ENCODE results near the gene RBFOX1.

RBFOX1 gene

DNA sequence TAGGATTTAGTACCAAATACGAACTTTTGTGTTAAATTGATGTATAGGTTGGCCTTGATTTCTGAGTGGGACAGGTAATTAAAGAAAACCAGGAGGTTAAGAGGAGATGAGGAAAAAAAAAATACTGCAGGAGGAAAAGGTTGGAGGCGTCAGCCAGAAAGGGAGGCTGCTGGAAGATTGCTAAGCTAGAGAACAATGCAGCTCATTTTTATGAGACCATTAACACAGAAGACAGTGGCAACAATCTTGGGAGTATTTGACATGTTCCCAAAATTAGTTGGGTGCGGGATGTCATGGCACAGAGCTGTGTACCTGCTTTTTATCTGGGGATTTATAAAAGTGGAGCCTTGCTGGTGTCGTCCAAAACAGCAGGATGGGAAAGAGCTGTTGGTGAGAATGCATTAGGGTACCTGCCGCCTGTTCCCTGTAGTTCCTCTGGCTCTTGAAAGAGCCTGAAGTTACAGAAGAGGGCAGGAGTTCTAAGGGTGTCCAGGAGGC is 229.3 kb downstream of the RBFOX1 start:
- H3K79me1 ChIP-seq (ENCODE audit: low read depth, low read length): no peaks in the 10 kb centered on the region

DNA sequence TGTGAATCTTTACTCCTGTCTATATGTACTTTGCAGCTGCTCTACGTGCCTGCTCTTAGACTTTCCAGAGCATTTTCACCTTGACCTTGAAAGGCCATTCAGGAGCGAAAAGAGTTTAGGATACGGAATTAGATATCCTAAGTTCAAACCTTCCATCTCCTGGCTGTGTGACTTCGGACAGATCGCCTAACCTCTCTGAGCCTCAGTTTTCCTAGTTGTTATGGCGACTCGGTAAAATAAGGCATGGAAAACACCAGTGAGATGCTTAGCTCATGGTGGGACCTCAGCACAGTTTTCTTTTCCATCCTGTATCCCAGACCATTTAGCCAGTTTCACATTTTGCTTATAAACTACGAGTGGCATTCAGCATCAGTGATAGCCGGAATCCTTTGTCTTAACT is 233.7 kb downstream of the RBFOX1 start:
- H4K91ac ChIP-seq (ENCODE audit: low read depth, low read length, poor library complexity): no peak overlapping the region
- peaks cover 0 to 3% of the 10 kb centered on the region in 2 donors for H3K4me1 ChIP-seq (ENCODE audit: control insufficient read depth in 2 of 2, insufficient read depth in 1 of 2, low read depth in 1 of 2, low read length in 2 of 2)
- no peak overlapping the region for H3K18ac ChIP-seq (ENCODE audit: low read length)
- no peak overlapping the region for H3K23ac ChIP-seq (ENCODE audit: low read depth, low read length, poor library complexity)
- H3K27ac ChIP-seq (replicated peaks; ENCODE audit: low read length): no peak overlapping the region
- H4K8ac ChIP-seq (ENCODE audit: low read depth, low read length): no peak overlapping the region
- H2BK12ac ChIP-seq (ENCODE audit: low read length): no peak overlapping the region
- DNase-seq (ENCODE audit: low spot score): no peak
- no peak overlapping the region for H2BK120ac ChIP-seq (ENCODE audit: low read depth, low read length)
- no peaks in the 10 kb centered on the region for H3K79me1 ChIP-seq (ENCODE audit: low read depth, low read length)
- no peak overlapping the region for H3K9ac ChIP-seq (ENCODE audit: low read depth, low read length, poor library complexity)
- H3K9me3 ChIP-seq (replicated peaks in 1 of 2; ENCODE audit: control insufficient read depth in 2 of 2, insufficient read depth in 1 of 2, low read depth in 1 of 2, low read length in 2 of 2): no peaks in the 10 kb centered on the region
- no peak overlapping the region for H2BK5ac ChIP-seq (ENCODE audit: low read length)
- no peaks in the 10 kb centered on the region for H3K27me3 ChIP-seq (ENCODE audit: control insufficient read depth in 3 of 3, insufficient read depth in 3 of 3, low read depth in 1 of 3, low read length in 3 of 3)
- no peak overlapping the region for H2BK15ac ChIP-seq (ENCODE audit: low read length)
- no peak overlapping the region for H3K4me2 ChIP-seq (ENCODE audit: insufficient read depth, low read length, poor library complexity, severe bottlenecking)
- no peaks in the 10 kb centered on the region for H3K36me3 ChIP-seq (replicated peaks in 1 of 2; ENCODE audit: control insufficient read depth in 2 of 2, insufficient read depth in 2 of 2, low read length in 2 of 2)
- H2AFZ ChIP-seq (ENCODE audit: low read length): no peak overlapping the region
- no peak overlapping the region for H3K14ac ChIP-seq (ENCODE audit: low read length)
- H2AK5ac ChIP-seq (ENCODE audit: low read depth, low read length): no peak overlapping the region
- H3K4me3 ChIP-seq (ENCODE audit: low read length in 2 of 2): no peak overlapping the region
- no CpG with 5 or more reads among the region's 9 CpGs for WGBS, 2 donors (ENCODE audit: extremely low coverage in 2 of 2, insufficient read length in 2 of 2, insufficient replicate concordance in 1 of 2)
- no peak overlapping the region for H3K4ac ChIP-seq (ENCODE audit: low read length)

More for the DNA sequence above, 229.3 kb downstream of the RBFOX1 start:
- Histone ChIP-seq H3K9ac (ENCODE audit: low read depth, low read length, poor library complexity) (no peak overlapping the region), H2BK5ac (ENCODE audit: low read length) (no peak overlapping the region), H3K18ac (ENCODE audit: low read length) (no peak overlapping the region), H3K23ac (ENCODE audit: low read depth, low read length, poor library complexity) (no peak overlapping the region), H3K14ac (ENCODE audit: low read length) (no peak overlapping the region), H2BK15ac (ENCODE audit: low read length) (no peak overlapping the region), H2BK12ac (ENCODE audit: low read length) (no peak overlapping the region), H3K4me2 (ENCODE audit: insufficient read depth, low read length, poor library complexity, severe bottlenecking) (no peak overlapping the region), H3K27me3 (ENCODE audit: control insufficient read depth in 3 of 3, insufficient read depth in 3 of 3, low read depth in 1 of 3, low read length in 3 of 3) (no peaks in the 10 kb centered on the region), H3K27ac (replicated peaks; ENCODE audit: low read length) (no peak overlapping the region), H4K8ac (ENCODE audit: low read depth, low read length) (no peak overlapping the region), H2BK120ac (ENCODE audit: low read depth, low read length) (no peak overlapping the region), H2AK5ac (ENCODE audit: low read depth, low read length) (no peak overlapping the region), H3K36me3 (replicated peaks in 1 of 2; ENCODE audit: control insufficient read depth in 2 of 2, insufficient read depth in 2 of 2, low read length in 2 of 2) (no peaks in the 10 kb centered on the region), H2AFZ (ENCODE audit: low read length) (no peak overlapping the region), H4K91ac (ENCODE audit: low read depth, low read length, poor library complexity) (no peak overlapping the region), H3K4me3 (ENCODE audit: low read length in 2 of 2) (no peak overlapping the region), H3K4ac (ENCODE audit: low read length) (no peak overlapping the region), H3K9me3 (replicated peaks in 1 of 2; ENCODE audit: control insufficient read depth in 2 of 2, insufficient read depth in 1 of 2, low read depth in 1 of 2, low read length in 2 of 2) (no peaks in the 10 kb centered on the region), H3K4me1 (ENCODE audit: control insufficient read depth in 2 of 2, insufficient read depth in 1 of 2, low read depth in 1 of 2, low read length in 2 of 2) (peaks cover 0 to 3% of the 10 kb centered on the region in 2 donors)
- no CpG with 5 or more reads among the region's 5 CpGs for WGBS, 2 donors (ENCODE audit: extremely low coverage in 2 of 2, insufficient read length in 2 of 2, insufficient replicate concordance in 1 of 2)
- no peak for DNase-seq (ENCODE audit: low spot score)

DNA sequence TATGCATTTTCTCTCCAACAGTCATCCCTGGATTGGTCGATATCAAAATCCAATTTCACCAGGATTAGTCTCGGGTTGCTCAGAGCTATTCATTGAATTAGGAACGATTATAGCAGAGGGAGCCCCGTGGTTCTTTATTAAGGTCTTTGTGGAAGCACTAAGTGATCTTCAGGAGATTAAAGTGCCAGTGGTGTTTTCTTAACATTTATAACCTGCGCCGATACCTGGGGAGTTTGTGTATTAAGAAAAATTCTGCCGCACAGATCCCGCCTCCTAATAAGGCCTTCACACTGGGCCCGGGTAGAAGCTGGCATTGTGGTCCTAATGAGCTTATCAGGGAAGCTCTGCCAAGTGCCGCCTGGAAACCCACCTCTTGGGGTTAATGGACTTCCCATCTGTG is 238.7 kb downstream of the RBFOX1 start:
- Histone ChIP-seq H2BK120ac (ENCODE audit: low read depth, low read length) (no peak overlapping the region), H3K4me3 (ENCODE audit: low read length in 2 of 2) (no peak overlapping the region), H3K23ac (ENCODE audit: low read depth, low read length, poor library complexity) (no peak overlapping the region), H2BK15ac (ENCODE audit: low read length) (no peak overlapping the region), H3K27me3 (ENCODE audit: control insufficient read depth in 3 of 3, insufficient read depth in 3 of 3, low read depth in 1 of 3, low read length in 3 of 3) (no peaks in the 10 kb centered on the region), H3K9me3 (replicated peaks in 1 of 2; ENCODE audit: control insufficient read depth in 2 of 2, insufficient read depth in 1 of 2, low read depth in 1 of 2, low read length in 2 of 2) (no peaks in the 10 kb centered on the region), H3K4me1 (ENCODE audit: control insufficient read depth in 2 of 2, insufficient read depth in 1 of 2, low read depth in 1 of 2, low read length in 2 of 2) (no peaks in the 10 kb centered on the region), H2BK5ac (ENCODE audit: low read length) (no peak overlapping the region), H2AK5ac (ENCODE audit: low read depth, low read length) (no peak overlapping the region), H2BK12ac (ENCODE audit: low read length) (no peak overlapping the region), H3K4ac (ENCODE audit: low read length) (no peak overlapping the region), H3K14ac (ENCODE audit: low read length) (no peak overlapping the region), H3K27ac (replicated peaks; ENCODE audit: low read length) (no peak overlapping the region), H4K91ac (ENCODE audit: low read depth, low read length, poor library complexity) (no peak overlapping the region), H3K9ac (ENCODE audit: low read depth, low read length, poor library complexity) (no peak overlapping the region), H2AFZ (ENCODE audit: low read length) (no peak overlapping the region), H3K18ac (ENCODE audit: low read length) (no peak overlapping the region), H3K4me2 (ENCODE audit: insufficient read depth, low read length, poor library complexity, severe bottlenecking) (no peak overlapping the region), H3K79me1 (ENCODE audit: low read depth, low read length) (no peaks in the 10 kb centered on the region), H3K36me3 (replicated peaks in 1 of 2; ENCODE audit: control insufficient read depth in 2 of 2, insufficient read depth in 2 of 2, low read length in 2 of 2) (no peaks in the 10 kb centered on the region), H4K8ac (ENCODE audit: low read depth, low read length) (no peak overlapping the region)
- no peak for DNase-seq (ENCODE audit: low spot score)
- WGBS, 2 donors (ENCODE audit: extremely low coverage in 2 of 2, insufficient read length in 2 of 2, insufficient replicate concordance in 1 of 2): no CpG with 5 or more reads among the region's 10 CpGs

DNA sequence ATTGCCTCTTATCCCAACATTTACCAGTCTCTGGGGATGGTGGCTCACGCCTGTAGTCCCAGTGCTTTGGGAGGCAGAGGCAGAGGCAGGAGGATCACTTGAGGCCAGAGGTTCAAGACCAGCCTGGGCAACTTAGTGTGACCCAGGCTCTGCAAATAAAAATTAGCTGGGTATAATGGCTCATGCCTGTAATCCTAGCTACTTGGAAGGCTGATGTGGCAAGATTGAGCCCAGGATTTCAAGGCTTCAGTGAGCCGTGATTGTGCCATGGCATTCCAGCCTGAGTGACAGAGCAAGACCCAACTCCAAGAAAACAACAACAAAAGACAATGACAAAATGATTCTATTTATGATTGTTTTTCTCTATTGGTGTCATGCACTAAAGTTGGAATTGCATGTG is 244.9 kb downstream of the RBFOX1 start:
- no peak overlapping the region for H2BK15ac ChIP-seq (ENCODE audit: low read length)
- no peak overlapping the region for H3K4ac ChIP-seq (ENCODE audit: low read length)
- no peak overlapping the region for H3K14ac ChIP-seq (ENCODE audit: low read length)
- no peak overlapping the region for H2AFZ ChIP-seq (ENCODE audit: low read length)
- no peak overlapping the region for H4K8ac ChIP-seq (ENCODE audit: low read depth, low read length)
- no peak overlapping the region for H3K23ac ChIP-seq (ENCODE audit: low read depth, low read length, poor library complexity)
- no peak overlapping the region for H3K9ac ChIP-seq (ENCODE audit: low read depth, low read length, poor library complexity)
- no peaks in the 10 kb centered on the region for H3K9me3 ChIP-seq (replicated peaks in 1 of 2; ENCODE audit: control insufficient read depth in 2 of 2, insufficient read depth in 1 of 2, low read depth in 1 of 2, low read length in 2 of 2)
- H2BK12ac ChIP-seq (ENCODE audit: low read length): no peak overlapping the region
- no peak overlapping the region for H3K27ac ChIP-seq (replicated peaks; ENCODE audit: low read length)
- H3K4me3 ChIP-seq (ENCODE audit: low read length in 2 of 2): no peak overlapping the region
- no peak for DNase-seq (ENCODE audit: low spot score)
- H3K4me2 ChIP-seq (ENCODE audit: insufficient read depth, low read length, poor library complexity, severe bottlenecking): no peak overlapping the region
- no peak overlapping the region for H2AK5ac ChIP-seq (ENCODE audit: low read depth, low read length)
- no peaks in the 10 kb centered on the region for H3K36me3 ChIP-seq (replicated peaks in 1 of 2; ENCODE audit: control insufficient read depth in 2 of 2, insufficient read depth in 2 of 2, low read length in 2 of 2)
- no peaks in the 10 kb centered on the region for H3K79me1 ChIP-seq (ENCODE audit: low read depth, low read length)
- no peak overlapping the region for H2BK5ac ChIP-seq (ENCODE audit: low read length)
- H2BK120ac ChIP-seq (ENCODE audit: low read depth, low read length): no peak overlapping the region
- no peaks in the 10 kb centered on the region for H3K4me1 ChIP-seq (ENCODE audit: control insufficient read depth in 2 of 2, insufficient read depth in 1 of 2, low read depth in 1 of 2, low read length in 2 of 2)
- H3K27me3 ChIP-seq (ENCODE audit: control insufficient read depth in 3 of 3, insufficient read depth in 3 of 3, low read depth in 1 of 3, low read length in 3 of 3): no peaks in the 10 kb centered on the region
- no peak overlapping the region for H3K18ac ChIP-seq (ENCODE audit: low read length)
- no peak overlapping the region for H4K91ac ChIP-seq (ENCODE audit: low read depth, low read length, poor library complexity)
- no CpG with 5 or more reads among the region's 2 CpGs for WGBS, 2 donors (ENCODE audit: extremely low coverage in 2 of 2, insufficient read length in 2 of 2, insufficient replicate concordance in 1 of 2)
